D721Med (cell line): Measurements from ENCODE around the gene CCDC88B.
A peak's percentile ranks its signal among the peaks of the same experiment; 100 is the strongest.

Source experiments
- DNase-seq: peaks from one replicate; pipeline ENCODE4 v3.0.0; 2011; ENCODE audit warnings: low spot score; ENCODE audit not compliant: insufficient read length
- FAIRE-seq: peaks from 2 replicates; lab custom pipeline; 2011; peaks lifted over from hg19 to GRCh38; lab: Jason Lieb, UNC
- CTCF ChIP-seq: IDR thresholded peaks from 2 replicates; pipeline ENCODE4 v1.5.1; 2012; ENCODE audit warnings: mild to moderate bottlenecking, control low read depth; ENCODE audit not compliant: insufficient read depth; ENCODE audit errors: missing control alignments

Gene CCDC88B

DNA sequence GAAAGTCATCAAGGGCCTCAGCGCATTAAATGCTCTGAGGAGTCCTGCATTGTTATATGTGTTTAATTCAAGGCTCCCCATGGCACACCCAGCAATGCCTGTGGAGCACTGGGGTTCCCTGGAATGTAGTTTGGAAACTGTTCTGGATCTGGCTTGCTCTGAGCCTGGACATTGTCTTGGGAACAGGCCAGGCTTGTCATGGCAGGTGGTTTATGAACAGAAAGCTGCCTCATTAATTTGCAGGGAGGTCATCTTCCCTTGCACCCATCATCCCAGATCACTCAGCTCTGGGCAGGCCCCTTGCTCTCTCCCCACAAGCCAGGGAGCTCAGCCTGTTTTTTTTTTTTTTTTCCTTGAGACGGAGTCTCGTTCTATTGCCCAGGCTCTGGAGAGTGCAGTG is 51.8 kb downstream of the CCDC88B start:
- no peak for DNase-seq
- TF ChIP-seq CTCF = no peak
- no peak for FAIRE-seq

- no peak for DNase-seq
- no peak for TF ChIP-seq CTCF
- no peak for FAIRE-seq
These were observed 55.6 kb downstream of the CCDC88B start for GRCh38 chr11:64395545-64396078.

GRCh38 chr11:64396079-64396591 is 56.1 kb downstream of the CCDC88B start:
- no peak for FAIRE-seq
- no peak for TF ChIP-seq CTCF
- peak; percentile 67 for DNase-seq

DNA sequence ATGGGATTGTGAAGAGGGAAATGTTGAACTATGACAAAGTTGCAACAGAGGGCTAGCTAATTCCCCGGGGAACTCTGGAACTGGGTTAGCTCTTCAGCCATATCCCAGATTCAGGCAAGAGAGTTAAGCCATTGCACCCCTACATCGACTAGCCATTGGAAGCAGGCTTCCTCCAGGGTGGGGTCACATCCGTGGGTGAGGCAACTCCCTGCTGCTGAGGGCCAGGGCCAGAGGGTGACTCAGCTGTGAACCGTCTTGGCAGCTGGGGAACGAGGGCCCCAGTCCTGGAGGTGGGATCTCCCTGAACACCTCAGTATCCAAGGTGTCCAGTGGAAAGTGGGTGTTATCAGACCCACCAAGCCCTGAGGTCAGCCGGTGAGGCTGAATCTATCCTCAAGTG is 60.1 kb downstream of the CCDC88B start:
- DNase-seq (no peak), FAIRE-seq (no peak)
- TF ChIP-seq CTCF = no peak

- DNase-seq (no peak), FAIRE-seq (no peak)
- no peak for TF ChIP-seq CTCF
These were observed 60.7 kb downstream of the CCDC88B start for GRCh38 chr11:64400667-64401066.

GRCh38 chr11:64401775-64402174 is 61.8 kb downstream of the CCDC88B start:
- FAIRE-seq (no peak), DNase-seq (no peak)
- TF ChIP-seq CTCF = no peak

GRCh38 chr11:64403106-64403505 is 63.1 kb downstream of the CCDC88B start:
- FAIRE-seq (no peak), DNase-seq (no peak)
- TF ChIP-seq CTCF = no peak
